Right lobe of liver (tissue), 4 donors: ENCODE measurements around the gene CCZ1B.
"Not testable (repeated sequence)": the region's sequence is repeated elsewhere in the genome, so short reads cannot be mapped to it uniquely, and the experiment has no call there.

ENCODE experiments used
- POLR2A ChIP-seq: fragments of 450-650 bp; IDR thresholded peaks from one replicate; pipeline ENCODE4 v1.6.1; 2017; ENCODE audit warnings: antibody characterized with exemption, mild to moderate bottlenecking
- TF ChIP-seq, protein P1 (sequence below), 4 donors: fragments of 200-600 bp in 3 of 4; fragments of 450-650 bp in 1 of 4; IDR thresholded peaks; one replicate each; pipeline versions ENCODE4 v1.5.1 to v1.8.0; 2016 to 2022; ENCODE audit warnings: antibody characterized with exemption in 4 of 4, mild to moderate bottlenecking in 2 of 4
- donor health status: DM: no; HTN: no; CAD: no.
- donor health status: DM: no; HTN: no; CAD: no.
- donor health status: DM: no; HTN: yes; CAD: no.

DNA sequence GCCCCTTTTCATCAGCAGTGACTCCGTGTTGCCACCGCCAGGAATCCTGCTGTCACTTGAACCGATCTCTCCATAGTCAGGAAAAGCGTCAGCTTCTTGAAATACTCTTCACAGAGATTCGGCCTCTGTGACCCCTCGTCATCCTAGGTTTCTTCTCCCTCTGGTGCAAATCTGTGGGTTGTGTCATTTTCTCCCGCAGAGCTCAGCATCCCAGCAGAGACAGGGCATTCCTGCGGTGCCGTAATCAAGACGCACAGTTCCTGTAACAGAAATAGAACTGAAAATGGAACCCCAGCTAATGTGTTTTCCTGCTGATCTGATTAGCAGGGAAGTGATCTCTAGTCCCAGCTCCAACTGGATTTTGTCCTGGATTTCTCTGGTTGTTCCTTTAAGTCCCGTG, 31.8 kb downstream of the CCZ1B start:
- TF ChIP-seq, protein P1, sequence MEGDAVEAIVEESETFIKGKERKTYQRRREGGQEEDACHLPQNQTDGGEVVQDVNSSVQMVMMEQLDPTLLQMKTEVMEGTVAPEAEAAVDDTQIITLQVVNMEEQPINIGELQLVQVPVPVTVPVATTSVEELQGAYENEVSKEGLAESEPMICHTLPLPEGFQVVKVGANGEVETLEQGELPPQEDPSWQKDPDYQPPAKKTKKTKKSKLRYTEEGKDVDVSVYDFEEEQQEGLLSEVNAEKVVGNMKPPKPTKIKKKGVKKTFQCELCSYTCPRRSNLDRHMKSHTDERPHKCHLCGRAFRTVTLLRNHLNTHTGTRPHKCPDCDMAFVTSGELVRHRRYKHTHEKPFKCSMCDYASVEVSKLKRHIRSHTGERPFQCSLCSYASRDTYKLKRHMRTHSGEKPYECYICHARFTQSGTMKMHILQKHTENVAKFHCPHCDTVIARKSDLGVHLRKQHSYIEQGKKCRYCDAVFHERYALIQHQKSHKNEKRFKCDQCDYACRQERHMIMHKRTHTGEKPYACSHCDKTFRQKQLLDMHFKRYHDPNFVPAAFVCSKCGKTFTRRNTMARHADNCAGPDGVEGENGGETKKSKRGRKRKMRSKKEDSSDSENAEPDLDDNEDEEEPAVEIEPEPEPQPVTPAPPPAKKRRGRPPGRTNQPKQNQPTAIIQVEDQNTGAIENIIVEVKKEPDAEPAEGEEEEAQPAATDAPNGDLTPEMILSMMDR (IDR thresholded peaks at IDR 0.05), result not testable (repeated sequence)
- not testable (repeated sequence) for TF ChIP-seq POLR2A
